MM.1S (cell line): ENCODE measurements around the gene EOLA1.

Source experiments
- DNase-seq: peaks from one replicate; pipeline ENCODE4 v3.0.0-alpha.2; 2015
- H2AFZ ChIP-seq: fragments of 300-600 bp; sonication (generic); 2 replicates; pipeline ENCODE4 v1.6.0; 2016; ENCODE audit warnings: antibody characterized with exemption, low read length
- H3F3A ChIP-seq: fragments of 300-600 bp; sonication (generic); 2 replicates; pipeline ENCODE4 v1.6.1; 2016; ENCODE audit warnings: mild to moderate bottlenecking, antibody characterized with exemption, low read length, moderate library complexity, mixed read lengths; ENCODE audit not compliant: insufficient read depth
- H3K27ac ChIP-seq: fragments of 300-600 bp; sonication (generic); 2 replicates; pipeline ENCODE4 v1.5.1; 2016; ENCODE audit warnings: mild to moderate bottlenecking, low read length
- H3K27me3 ChIP-seq: fragments of 300-600 bp; sonication (generic); replicated peaks from 2 replicates; pipeline ENCODE4 v1.6.0; 2016; ENCODE audit warnings: low read length; ENCODE audit not compliant: insufficient read depth
- H3K36me3 ChIP-seq: fragments of 300-600 bp; sonication (generic); replicated peaks from 2 replicates; pipeline ENCODE4 v1.6.1; 2016; ENCODE audit warnings: mild to moderate bottlenecking, low read length, mixed read lengths; ENCODE audit not compliant: insufficient read depth
- H3K4me1 ChIP-seq: fragments of 300-600 bp; sonication (generic); 2 replicates; pipeline ENCODE4 v1.6.1; 2016; ENCODE audit warnings: low read length, mixed read lengths
- H3K4me2 ChIP-seq: fragments of 300-600 bp; sonication (generic); 2 replicates; pipeline ENCODE4 v1.6.0; 2016; ENCODE audit warnings: low read depth, low read length
- H3K4me3 ChIP-seq: fragments of 300-600 bp; sonication (generic); 2 replicates; pipeline ENCODE4 v1.5.1; 2016; ENCODE audit warnings: low read length, mixed read lengths
- H3K79me2 ChIP-seq: fragments of 300-600 bp; sonication (generic); 2 replicates; pipeline ENCODE4 v1.6.1; 2016; ENCODE audit warnings: mixed run types, low read length, mixed read lengths
- H3K9ac ChIP-seq: fragments of 300-600 bp; sonication (generic); 2 replicates; pipeline ENCODE4 v1.6.1; 2016; ENCODE audit warnings: low read length, mixed read lengths
- H3K9me2 ChIP-seq: fragments of 300-600 bp; sonication (generic); replicated peaks from 2 replicates; pipeline ENCODE4 v1.6.1; 2016; ENCODE audit warnings: mild to moderate bottlenecking, low read length, mixed read lengths; ENCODE audit not compliant: insufficient read depth
- H3K9me3 ChIP-seq: fragments of 300-600 bp; sonication (generic); replicated peaks from 2 replicates; pipeline ENCODE4 v1.6.1; 2016; ENCODE audit warnings: mild to moderate bottlenecking, low read length, mixed read lengths; ENCODE audit not compliant: insufficient read depth
- H4K20me1 ChIP-seq: fragments of 300-600 bp; sonication (generic); 2 replicates; pipeline ENCODE4 v1.6.1; 2016; ENCODE audit warnings: mild to moderate bottlenecking, low read length, moderate library complexity, mixed read lengths; ENCODE audit not compliant: insufficient read depth
- EZH2 ChIP-seq: fragments of 300-600 bp; sonication (generic); optimal IDR thresholded peaks from 2 replicates; pipeline ENCODE3; 2017; ENCODE audit warnings: low read depth, mild to moderate bottlenecking, antibody characterized with exemption, low read length, mixed read lengths
- EZH2phosphoT487 ChIP-seq: fragments of 300-600 bp; sonication (generic); IDR thresholded peaks from 2 replicates; pipeline ENCODE4 v1.6.1; 2018; ENCODE audit warnings: antibody characterized with exemption, low read length
- TF ChIP-seq, protein P1 (sequence below): fragments of 300-600 bp; sonication (generic); IDR thresholded peaks from 2 replicates; pipeline ENCODE4 v1.5.1; 2016; ENCODE audit warnings: antibody characterized with exemption, low read length, mixed read lengths

Gene EOLA1

DNA sequence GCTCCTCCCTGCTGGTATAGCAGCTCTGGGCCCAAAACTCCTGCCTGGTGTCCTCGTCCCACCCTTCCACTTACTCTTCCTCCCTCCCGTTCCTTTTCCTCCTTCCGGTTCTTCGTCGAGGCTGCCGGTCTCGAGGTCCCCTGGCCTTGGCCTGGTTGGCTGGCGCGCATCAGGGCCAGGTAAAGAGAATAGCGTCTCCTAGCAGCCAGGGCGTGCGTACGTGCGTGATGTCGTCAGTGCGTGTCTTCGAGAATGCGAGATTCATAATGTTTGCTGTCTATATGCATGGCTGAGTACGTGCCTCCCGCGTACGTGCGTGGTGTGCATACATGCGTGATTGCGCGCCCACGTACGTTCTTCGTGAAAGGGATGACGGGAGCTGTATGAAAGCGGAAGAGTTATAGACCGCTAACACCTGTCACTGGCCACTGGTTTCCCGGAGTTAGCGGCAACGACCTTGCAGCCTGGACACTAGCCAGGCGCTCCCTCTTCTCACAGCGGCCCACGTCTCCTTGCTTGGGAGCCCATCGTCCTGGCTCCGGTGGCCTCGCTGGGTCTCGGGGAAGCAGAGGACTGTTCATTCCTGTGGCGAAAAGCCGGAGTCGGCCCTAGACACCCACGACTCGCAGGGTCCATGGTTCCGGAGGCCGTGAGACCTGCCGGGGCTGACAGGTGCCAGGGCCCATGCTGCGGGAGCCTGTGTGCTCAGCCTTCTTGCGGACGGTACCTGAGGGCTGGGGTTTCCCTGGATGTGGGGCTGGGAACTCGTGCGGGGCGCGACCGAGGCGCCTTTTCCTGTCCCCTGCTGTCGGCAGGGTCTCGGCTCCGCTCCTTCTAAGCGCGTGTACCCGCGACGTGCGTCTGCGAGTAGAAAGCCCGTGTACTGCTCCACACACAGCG, at the start of gene EOLA1:
Gene EOLA1 (plus strand): TSS at position 392 of the 900 bp plus-strand sequence. CDS start 4,619 bp downstream, outside the sequence.
- TF ChIP-seq, protein P1, sequence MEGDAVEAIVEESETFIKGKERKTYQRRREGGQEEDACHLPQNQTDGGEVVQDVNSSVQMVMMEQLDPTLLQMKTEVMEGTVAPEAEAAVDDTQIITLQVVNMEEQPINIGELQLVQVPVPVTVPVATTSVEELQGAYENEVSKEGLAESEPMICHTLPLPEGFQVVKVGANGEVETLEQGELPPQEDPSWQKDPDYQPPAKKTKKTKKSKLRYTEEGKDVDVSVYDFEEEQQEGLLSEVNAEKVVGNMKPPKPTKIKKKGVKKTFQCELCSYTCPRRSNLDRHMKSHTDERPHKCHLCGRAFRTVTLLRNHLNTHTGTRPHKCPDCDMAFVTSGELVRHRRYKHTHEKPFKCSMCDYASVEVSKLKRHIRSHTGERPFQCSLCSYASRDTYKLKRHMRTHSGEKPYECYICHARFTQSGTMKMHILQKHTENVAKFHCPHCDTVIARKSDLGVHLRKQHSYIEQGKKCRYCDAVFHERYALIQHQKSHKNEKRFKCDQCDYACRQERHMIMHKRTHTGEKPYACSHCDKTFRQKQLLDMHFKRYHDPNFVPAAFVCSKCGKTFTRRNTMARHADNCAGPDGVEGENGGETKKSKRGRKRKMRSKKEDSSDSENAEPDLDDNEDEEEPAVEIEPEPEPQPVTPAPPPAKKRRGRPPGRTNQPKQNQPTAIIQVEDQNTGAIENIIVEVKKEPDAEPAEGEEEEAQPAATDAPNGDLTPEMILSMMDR = no peak
- TF ChIP-seq EZH2phosphoT487 (no peak), EZH2 (no peak)
- peak; percentile 96 for DNase-seq
- H3K27ac ChIP-seq = peak within 1 kb of the TSS; percentile 98
- peak within 1 kb of the TSS; percentile 96 for H3K9ac ChIP-seq
- H3K4me2 ChIP-seq = peak within 1 kb of the TSS; percentile 66
- no peaks in the 10 kb centered on the region for H3K4me1 ChIP-seq
- H3K36me3 ChIP-seq = no peaks in the 10 kb centered on the region
- H3K79me2 ChIP-seq = peaks cover 7% of the 10 kb centered on the region; the same call in 1 of the 2 replicates
- no peaks in the 10 kb centered on the region for H3K27me3 ChIP-seq
- no peaks in the 10 kb centered on the region for H3K9me3 ChIP-seq
- no peaks in the 10 kb centered on the region for H3K9me2 ChIP-seq
- peak within 1 kb of the TSS; percentile 65 for H2AFZ ChIP-seq
- peak within 1 kb of the TSS; percentile 83 for H3K4me3 ChIP-seq
- no peaks in the 10 kb centered on the region for H4K20me1 ChIP-seq
- 0 out of 2 replicates have a peak, but pooled peaks cover 4% of the 10 kb centered on the region for H3F3A ChIP-seq

DNA sequence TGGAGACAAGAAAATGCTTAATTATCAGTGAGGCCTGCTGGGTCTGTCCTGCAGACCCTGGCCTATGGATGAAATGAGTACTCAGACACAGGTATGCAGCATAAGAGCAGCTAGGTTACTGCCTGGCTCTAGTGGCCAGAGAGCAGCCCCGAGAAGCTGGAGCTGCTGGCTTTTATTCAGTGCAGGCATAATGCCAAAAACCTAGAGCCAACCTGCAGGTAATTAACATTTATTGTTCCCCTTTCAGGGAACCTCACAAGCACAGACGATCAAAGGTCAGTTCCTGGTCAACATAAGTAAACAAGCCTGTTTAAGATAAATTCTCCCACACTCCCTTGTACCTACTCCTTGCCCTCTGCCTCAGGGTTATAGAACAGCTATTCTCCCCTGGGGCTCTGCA, 49.0 kb upstream of the EOLA1 start:
- Histone ChIP-seq H3F3A (no peaks in the 10 kb centered on the region), H3K4me2 (no peak overlapping the region), H3K36me3 (no peaks in the 10 kb centered on the region), H3K9me3 (no peaks in the 10 kb centered on the region), H3K79me2 (no peaks in the 10 kb centered on the region), H3K9ac (no peak overlapping the region), H3K27me3 (no peaks in the 10 kb centered on the region), H3K27ac (no peak overlapping the region), H4K20me1 (no peaks in the 10 kb centered on the region), H2AFZ (no peak overlapping the region), H3K9me2 (no peaks in the 10 kb centered on the region), H3K4me1 (no peaks in the 10 kb centered on the region), H3K4me3 (no peak overlapping the region)
- DNase-seq = no peak
- TF ChIP-seq, protein P1 = no peak
- no peak for TF ChIP-seq EZH2
- no peak for TF ChIP-seq EZH2phosphoT487

DNA sequence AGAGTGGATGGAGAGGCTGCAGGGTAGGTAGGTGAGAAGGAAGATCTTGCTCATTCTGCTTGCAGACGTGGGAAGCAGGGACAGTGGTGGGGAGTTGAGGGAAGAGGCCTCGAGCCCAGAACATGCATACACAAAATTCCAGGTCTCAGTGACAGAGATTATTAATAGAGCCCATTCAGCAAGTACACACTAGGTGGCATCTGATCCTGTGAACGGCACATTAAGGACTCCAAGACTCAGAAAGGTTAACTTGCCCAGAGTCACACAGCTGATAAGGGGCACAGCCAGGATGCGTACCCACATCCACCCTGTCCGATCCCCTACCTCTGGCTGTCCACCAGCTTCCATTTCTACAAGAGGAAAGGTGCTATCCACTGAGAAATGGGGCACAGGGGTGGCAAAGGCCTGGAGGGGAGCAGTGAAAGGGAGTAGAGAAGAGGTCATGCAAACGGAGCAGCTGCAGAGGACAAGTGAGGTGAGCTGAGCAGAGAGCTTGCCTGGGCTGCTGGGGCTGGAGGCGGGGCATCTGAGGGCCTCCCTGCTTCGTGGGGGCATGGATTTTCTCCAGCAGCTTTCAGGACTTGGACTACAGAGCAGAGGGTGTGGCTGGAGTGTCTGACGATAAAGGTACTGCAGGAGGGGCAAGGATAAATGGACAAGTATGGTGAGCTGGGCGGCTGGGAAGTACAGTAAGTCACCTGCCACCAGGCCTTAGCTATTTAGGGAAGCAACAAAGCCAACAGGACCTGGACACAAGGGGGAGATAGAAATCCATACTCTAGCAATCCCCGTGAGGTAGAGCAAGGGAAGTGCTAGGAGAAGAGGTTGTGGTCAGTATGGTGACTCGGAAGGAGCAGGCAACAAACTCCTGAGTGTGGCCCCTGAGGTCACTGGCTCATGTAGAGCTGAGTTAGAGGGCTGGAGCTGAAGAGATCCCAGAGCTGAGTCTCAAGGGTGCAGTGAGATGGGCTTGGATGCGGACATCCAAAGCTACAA, 46.9 kb upstream of the EOLA1 start:
- H3K4me2 ChIP-seq = no peak overlapping the region
- DNase-seq = no peak
- H2AFZ ChIP-seq = no peak overlapping the region
- TF ChIP-seq, protein P1 = no peak
- TF ChIP-seq EZH2phosphoT487 (no peak), EZH2 (no peak)
- no peak overlapping the region for H3K9ac ChIP-seq
- no peaks in the 10 kb centered on the region for H4K20me1 ChIP-seq
- 0 out of 2 replicates have a peak, but pooled peaks cover 5% of the 10 kb centered on the region for H3K79me2 ChIP-seq
- H3K4me1 ChIP-seq = no peaks in the 10 kb centered on the region
- H3F3A ChIP-seq = no peaks in the 10 kb centered on the region
- no peaks in the 10 kb centered on the region for H3K27me3 ChIP-seq
- no peaks in the 10 kb centered on the region for H3K9me2 ChIP-seq
- H3K9me3 ChIP-seq = no peaks in the 10 kb centered on the region
- no peak overlapping the region for H3K4me3 ChIP-seq
- H3K36me3 ChIP-seq = no peaks in the 10 kb centered on the region; the same call in 1 of the 2 replicates
- H3K27ac ChIP-seq = no peak overlapping the region
